WERI-Rb-1 (cell line): ENCODE measurements around the gene SCYGR1.

Source experiments
- DNase-seq: peaks from one replicate; pipeline ENCODE4 v3.0.0-alpha.2; 2020
- H3K27ac ChIP-seq: fragments of 250-450 bp; sonication (Bioruptor Pico); 2 replicates; pipeline ENCODE4 v1.5.1; 2020; ENCODE audit warnings: mild to moderate bottlenecking, moderate library complexity
- H3K27me3 ChIP-seq: fragments of 250-450 bp; sonication (Bioruptor Pico); 2 replicates; pipeline ENCODE4 v1.5.1; 2021; ENCODE audit warnings: mild to moderate bottlenecking, low read depth, moderate library complexity; ENCODE audit not compliant: insufficient read depth, severe bottlenecking
- H3K36me3 ChIP-seq: fragments of 250-450 bp; sonication (Bioruptor Pico); 2 replicates; pipeline ENCODE4 v1.5.1; 2020; ENCODE audit warnings: mild to moderate bottlenecking, moderate library complexity
- H3K4me3 ChIP-seq: 2 replicates; pipeline ENCODE4 v1.5.1; 2011; ENCODE audit warnings: low read depth, mild to moderate bottlenecking, control low read depth, low read length
- H3K9me3 ChIP-seq: fragments of 250-450 bp; sonication (Bioruptor Pico); 2 replicates; pipeline ENCODE4 v1.5.1; 2021; ENCODE audit warnings: mild to moderate bottlenecking, moderate library complexity; ENCODE audit not compliant: severe bottlenecking
- TF ChIP-seq, protein P1 (sequence below): IDR thresholded peaks from 2 replicates; pipeline ENCODE4 v1.5.1; 2011; ENCODE audit warnings: low read depth, mild to moderate bottlenecking, control low read depth, inconsistent platforms, low read length

SCYGR1 gene

DNA sequence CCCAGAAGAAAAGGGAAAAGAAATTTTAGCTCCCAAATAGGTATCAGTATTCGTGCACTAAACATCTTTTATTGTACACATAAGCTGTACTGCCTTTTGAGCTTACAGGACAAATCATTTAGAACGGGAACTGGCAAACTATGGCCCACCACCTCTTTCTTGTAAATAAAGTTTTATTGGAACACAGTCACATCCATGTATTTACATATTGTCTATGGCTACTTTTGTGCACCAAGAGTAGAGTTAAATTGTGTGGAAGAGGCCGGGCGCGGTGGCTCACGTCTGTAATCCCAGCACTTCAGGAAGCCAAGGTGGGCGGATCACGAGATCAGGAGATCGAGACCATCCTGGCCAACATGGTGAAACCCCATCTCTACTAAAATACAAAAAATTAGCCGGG, 14.4 kb downstream of the SCYGR1 start:
- H3K4me3 ChIP-seq, result no peak overlapping the region
- TF ChIP-seq, protein P1, sequence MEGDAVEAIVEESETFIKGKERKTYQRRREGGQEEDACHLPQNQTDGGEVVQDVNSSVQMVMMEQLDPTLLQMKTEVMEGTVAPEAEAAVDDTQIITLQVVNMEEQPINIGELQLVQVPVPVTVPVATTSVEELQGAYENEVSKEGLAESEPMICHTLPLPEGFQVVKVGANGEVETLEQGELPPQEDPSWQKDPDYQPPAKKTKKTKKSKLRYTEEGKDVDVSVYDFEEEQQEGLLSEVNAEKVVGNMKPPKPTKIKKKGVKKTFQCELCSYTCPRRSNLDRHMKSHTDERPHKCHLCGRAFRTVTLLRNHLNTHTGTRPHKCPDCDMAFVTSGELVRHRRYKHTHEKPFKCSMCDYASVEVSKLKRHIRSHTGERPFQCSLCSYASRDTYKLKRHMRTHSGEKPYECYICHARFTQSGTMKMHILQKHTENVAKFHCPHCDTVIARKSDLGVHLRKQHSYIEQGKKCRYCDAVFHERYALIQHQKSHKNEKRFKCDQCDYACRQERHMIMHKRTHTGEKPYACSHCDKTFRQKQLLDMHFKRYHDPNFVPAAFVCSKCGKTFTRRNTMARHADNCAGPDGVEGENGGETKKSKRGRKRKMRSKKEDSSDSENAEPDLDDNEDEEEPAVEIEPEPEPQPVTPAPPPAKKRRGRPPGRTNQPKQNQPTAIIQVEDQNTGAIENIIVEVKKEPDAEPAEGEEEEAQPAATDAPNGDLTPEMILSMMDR, result no peak
- H3K27ac ChIP-seq, result no peak overlapping the region
- no peaks in the 10 kb centered on the region for H3K9me3 ChIP-seq
- no peaks in the 10 kb centered on the region for H3K27me3 ChIP-seq
- no peaks in the 10 kb centered on the region for H3K36me3 ChIP-seq
- DNase-seq, result no peak

DNA sequence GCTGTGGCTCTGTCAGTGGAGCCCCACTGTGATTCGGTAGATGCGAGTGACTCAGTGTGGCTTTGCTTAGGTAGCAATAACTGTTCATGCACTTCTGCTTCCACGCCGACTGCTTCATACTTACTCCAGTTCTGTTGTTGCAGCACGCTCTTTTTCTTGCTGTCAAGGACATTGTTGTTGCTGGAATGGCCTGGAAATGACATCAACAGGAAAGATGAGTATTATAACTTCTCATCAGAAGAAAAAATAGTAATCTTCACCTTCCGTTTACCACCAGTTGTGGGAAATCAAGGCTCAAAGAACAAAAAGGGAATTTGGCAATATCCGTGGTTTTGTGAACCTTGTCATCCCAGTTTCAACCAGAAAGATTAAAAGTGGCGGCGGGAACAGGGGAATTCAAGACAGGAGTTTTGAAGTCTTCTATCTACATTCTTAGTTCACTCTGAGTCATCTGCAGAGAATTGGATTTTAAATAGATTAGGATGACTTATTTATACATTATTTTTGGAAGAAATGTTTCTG, 16.9 kb downstream of the SCYGR1 start:
- no peak for DNase-seq

DNA sequence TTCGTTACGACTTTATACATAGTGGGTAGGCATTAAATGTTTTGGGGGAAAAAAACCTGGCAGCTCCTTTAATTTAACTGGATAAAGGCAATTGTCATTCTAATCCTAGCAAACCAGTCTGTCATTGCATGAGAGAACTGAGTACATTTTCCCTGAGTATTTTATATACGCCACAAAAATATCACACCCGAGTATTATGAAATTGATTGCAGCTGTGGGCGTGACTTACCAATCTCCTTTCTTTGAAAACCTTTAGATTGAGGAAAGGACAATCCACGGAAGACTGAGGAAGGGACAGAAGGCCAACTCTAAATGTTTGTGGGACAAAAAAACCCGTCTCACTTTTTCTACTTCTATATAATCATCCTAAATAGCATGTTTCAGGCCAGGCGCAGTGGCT, 17.7 kb downstream of the SCYGR1 start:
- TF ChIP-seq, protein P1, result no peak
- Histone ChIP-seq H3K27ac (no peak overlapping the region), H3K36me3 (no peaks in the 10 kb centered on the region), H3K4me3 (no peak overlapping the region), H3K27me3 (no peaks in the 10 kb centered on the region), H3K9me3 (no peaks in the 10 kb centered on the region)
- no peak for DNase-seq

More for the DNA sequence above, 16.9 kb downstream of the SCYGR1 start:
- no peak overlapping the region for H3K27ac ChIP-seq
- H3K4me3 ChIP-seq, result no peak overlapping the region
- no peaks in the 10 kb centered on the region for H3K27me3 ChIP-seq
- TF ChIP-seq, protein P1, result no peak
- H3K9me3 ChIP-seq, result no peaks in the 10 kb centered on the region
- H3K36me3 ChIP-seq, result no peaks in the 10 kb centered on the region

DNA sequence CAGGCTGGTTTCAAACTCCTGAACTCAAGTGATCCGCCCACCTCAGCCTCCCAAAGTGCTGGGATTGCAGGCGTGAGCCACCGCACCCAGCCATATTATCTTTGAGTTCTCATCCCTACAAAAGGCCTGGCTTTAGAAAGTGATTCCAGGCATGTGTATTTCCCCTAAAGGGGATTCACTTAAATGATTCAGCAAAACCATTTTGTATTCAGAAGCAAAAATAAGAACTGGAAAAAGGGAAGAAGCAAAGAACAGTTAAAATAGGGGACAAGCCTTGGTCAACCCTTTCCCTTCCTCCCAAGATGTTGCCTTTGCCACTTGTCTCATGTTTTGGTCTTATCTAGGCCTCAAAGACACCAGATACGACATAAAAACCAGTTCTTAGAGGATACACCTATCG, 19.2 kb downstream of the SCYGR1 start:
- DNase-seq, result no peak
- Histone ChIP-seq H3K9me3 (no peaks in the 10 kb centered on the region), H3K27me3 (no peaks in the 10 kb centered on the region), H3K36me3 (no peaks in the 10 kb centered on the region), H3K27ac (no peak overlapping the region), H3K4me3 (no peak overlapping the region)
- TF ChIP-seq, protein P1, result no peak

DNA sequence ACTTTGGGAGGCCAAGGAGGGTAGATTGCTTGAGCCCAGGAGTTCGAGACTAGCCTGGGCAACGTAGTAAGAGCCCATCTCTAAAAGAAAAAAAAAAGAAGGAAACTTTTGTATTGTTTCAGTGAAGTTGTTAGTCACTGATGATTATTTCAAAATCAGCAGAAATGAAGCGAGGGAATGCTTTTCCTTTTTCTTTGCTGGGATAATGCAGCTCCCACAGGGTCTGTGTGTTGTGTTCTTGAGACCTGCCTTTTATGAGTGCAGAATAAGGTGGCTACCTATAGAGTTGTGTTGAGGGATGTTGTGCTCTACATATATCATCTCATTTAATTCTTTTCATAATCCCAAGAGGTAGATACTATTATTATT, 20.3 kb downstream of the SCYGR1 start:
- Histone ChIP-seq H3K27ac (no peak overlapping the region), H3K9me3 (no peaks in the 10 kb centered on the region), H3K4me3 (no peak overlapping the region), H3K36me3 (no peaks in the 10 kb centered on the region), H3K27me3 (no peaks in the 10 kb centered on the region)
- TF ChIP-seq, protein P1, result no peak
- DNase-seq, result no peak

DNA sequence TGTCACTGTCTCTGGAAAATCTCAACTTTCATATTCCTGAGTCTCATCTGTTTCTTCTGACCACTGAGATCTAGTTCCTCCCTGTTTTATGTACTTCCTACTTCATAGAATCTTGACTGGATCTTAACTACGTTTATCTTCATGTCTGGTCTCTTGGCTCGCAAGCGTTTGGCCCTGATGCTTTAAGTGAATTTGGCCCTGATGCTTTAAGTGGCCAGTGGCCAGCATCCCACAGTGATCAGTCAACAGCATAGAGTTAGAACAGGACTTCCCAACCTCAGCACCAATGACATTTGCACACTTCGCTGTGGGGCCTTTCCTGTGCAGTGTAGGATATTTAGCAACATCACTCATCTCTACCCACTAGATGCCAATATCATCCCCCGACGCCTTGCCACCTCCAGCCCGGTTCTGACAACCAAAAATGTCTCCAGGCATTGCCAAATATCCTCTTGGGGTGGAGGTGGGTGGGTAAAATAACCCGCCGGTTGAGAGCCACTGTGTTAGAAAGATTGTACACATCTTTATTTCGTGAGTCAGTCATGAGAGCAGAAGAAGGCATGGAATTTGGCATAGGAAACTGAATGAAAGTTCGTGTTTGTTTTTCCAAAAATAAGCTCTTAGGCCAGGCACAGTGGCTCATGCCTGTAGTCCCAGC, 20.9 kb downstream of the SCYGR1 start:
- no peaks in the 10 kb centered on the region for H3K27me3 ChIP-seq
- no peak overlapping the region for H3K27ac ChIP-seq
- H3K4me3 ChIP-seq, result no peak overlapping the region
- no peaks in the 10 kb centered on the region for H3K36me3 ChIP-seq
- DNase-seq, result no peak
- H3K9me3 ChIP-seq, result no peaks in the 10 kb centered on the region
- TF ChIP-seq, protein P1, result no peak
